ENCODE results near the gene DNAJC21.
A peak's percentile ranks its signal among the peaks of the same experiment; 100 is the strongest.

The DNAJC21 gene

DNA sequence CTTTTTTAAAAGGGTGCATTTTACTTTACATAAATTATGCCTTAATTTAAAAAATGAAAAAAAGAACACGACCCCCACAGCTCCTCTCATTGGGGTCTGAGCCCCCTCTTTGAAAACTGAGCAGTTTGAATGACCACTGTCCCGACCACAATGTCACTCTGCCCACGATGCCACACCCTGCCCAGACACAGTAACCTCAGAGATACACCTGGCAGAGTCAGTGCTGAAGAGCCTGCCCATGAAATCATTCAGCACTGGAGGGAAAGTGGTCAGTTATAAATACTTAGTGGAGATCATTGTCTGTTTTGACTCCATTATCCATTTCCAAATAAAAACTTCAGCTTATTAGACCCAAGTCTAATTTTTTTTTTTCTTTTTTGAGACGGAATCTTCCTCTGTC is 49.3 kb downstream of the DNAJC21 start:
- no peak for DNase-seq (ENCODE audit: low read depth in 2 of 2)

DNA sequence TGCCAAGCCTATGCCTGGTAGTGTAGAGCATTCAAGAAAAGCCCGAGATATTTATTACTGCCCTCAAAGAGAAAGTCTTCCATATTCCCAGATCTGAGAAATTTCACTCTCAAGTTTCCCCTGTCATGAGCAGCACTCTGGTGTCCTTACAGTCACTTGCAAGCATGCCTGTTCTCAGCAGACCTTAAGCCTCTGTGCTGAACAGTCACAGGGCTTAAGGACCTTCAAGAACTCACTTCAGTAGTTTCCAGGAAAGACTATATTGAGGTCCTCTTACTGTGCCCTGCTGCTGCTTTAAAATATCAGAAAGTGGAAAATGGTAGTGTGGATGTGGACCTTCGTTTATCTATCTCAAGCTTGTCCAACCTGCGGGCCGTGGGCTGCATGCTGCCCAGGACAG is 53.5 kb downstream of the DNAJC21 start:
- no peak for DNase-seq (ENCODE audit: low read depth in 2 of 2)

GRCh38 chr5:34986965-34987364 is 57.6 kb downstream of the DNAJC21 start:
- DNase-seq (ENCODE audit: low read depth in 2 of 2) = no peak

DNA sequence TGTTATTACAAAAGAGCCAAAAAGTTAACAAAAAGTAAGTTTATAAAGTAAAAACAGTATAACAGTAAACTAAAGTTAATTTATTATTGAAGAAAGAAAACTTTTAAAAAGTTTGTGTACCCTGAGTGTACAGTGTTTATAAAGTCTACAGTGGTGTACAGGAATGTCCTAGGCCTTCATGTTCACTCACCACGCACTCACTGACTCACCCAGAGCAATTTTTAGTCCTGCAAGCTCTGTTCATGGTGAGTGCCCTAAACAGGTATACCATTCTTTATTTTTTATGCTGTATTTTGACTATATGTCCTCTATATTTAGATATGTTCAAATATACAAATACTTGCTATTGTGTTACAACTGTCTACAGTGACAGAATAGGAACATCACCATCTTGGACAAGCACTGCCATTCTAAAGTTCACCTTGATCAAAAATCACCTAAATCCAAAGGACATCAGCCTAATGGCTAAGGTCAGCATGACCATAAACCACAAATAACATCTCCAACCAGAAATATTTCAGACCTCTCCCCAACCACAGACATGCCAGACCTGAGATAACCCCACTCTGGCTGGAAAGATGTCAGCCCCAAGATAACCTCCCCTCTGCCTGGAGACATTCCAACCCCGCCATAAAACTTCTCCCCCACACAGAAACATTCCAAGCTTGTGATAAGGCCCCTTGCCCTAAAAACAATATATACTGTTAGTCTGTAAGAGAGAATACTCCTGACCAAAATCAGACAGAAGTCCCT is 62.3 kb downstream of the DNAJC21 start:
- no peak for DNase-seq (ENCODE audit: low read depth in 2 of 2)

DNA sequence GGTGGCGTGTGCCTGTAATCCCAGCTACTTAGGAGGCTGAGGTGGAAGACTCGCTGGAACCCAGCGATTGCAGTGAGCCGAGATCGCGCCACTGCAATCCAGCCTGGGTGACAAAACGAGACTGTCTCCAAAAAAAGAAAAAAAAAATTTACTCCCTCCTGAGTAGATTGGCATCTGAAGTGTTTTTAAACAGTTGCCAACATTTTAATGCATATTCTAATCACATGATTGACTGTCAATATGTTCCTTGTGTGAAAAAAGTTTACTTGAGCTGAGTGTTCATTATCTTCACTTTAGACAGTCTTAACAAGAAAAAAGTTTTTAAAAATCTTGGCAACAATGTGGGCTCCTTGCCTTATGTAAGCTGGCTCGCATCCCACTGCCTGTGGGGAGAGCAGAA is 64.6 kb downstream of the DNAJC21 start:
- no peak for DNase-seq (ENCODE audit: low read depth in 2 of 2)

- DNase-seq (ENCODE audit: low read depth in 2 of 2) = no peak
These were observed 66.9 kb downstream of the DNAJC21 start for GRCh38 chr5:34996261-34996660.

GRCh38 chr5:34998058-34998789 is 68.9 kb downstream of the DNAJC21 start:
- DNase-seq (ENCODE audit: low read depth in 2 of 2) = no peak

GRCh38 chr5:35001842-35002241 is 72.5 kb downstream of the DNAJC21 start:
- DNase-seq (ENCODE audit: low read depth in 2 of 2) = no peak

GRCh38 chr5:35002459-35002858 is 73.1 kb downstream of the DNAJC21 start:
- DNase-seq (ENCODE audit: low read depth in 2 of 2) = no peak

GRCh38 chr5:35003018-35003957 is 73.9 kb downstream of the DNAJC21 start:
- DNase-seq (ENCODE audit: low read depth in 2 of 2) = peak; percentile 13 to 46

DNA sequence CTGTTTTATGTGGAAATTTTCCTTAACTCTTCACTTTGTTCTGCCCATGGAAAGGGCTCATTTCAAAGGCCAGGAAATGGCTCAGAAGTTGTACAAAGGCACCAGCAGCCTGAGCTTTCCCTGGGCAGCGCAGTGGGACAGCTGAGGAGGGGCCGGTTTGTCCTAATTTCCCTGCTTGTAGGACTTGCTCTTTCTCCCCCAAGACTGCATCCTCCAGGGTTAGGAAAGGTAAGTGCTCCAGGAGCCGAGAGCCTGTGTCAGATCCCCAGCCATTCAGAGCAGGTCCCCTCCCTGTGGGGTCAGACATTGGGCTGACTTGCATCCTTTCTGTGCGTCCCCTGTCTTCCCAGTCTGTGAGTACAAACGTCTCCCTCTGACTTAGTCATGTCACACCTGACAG is 74.8 kb downstream of the DNAJC21 start:
- DNase-seq (ENCODE audit: low read depth in 2 of 2) = no peak

DNA sequence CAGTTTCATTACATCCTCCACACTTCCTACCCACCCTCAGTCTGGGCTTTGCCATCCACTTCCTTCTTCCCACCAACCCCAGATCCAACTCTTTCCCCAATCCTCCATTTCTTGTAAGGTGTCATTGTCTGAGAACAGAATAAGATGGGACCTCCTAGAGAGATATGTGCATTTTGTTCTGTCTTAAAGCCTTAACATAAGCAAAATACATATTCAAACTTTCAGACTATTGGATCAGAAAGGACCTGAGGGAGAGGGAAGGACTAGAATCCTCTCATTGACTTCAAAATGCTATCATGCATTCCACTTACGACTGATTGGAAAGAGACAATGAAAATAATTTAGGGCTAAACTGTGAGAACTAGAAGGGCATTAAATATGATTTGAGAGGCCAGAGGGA is 75.4 kb downstream of the DNAJC21 start:
- no peak for DNase-seq (ENCODE audit: low read depth in 2 of 2)

Data from stimulated activated CD4-positive, alpha-beta T cell treated with anti-CD3 and anti-CD28 coated beads, Interleukin-15, amount 100 ng/mL, for 48 hours (primary cell).